Pancreas (tissue), 10 donors: ENCODE data around the gene CCDC7. TPM values are rescaled to one million over a fixed set of nuclear protein-coding genes. Genes with fewer than 3 reads are reported as not detected.

Source experiments
- ATAC-seq, 4 donors: fragments of 200-7000 bp; cut with Tn5 transposase; one replicate each; pipeline versions ENCODE4 v1.8.0 to v1.9.1; 2020; ENCODE audit warnings: mild to moderate bottlenecking in 4 of 4, moderate library complexity in 4 of 4
- DNase-seq, 6 donors: peaks; one replicate each; pipeline ENCODE4 v3.0.0-alpha.2; 2020
- FAIRE-seq: peaks from 2 replicates; lab custom pipeline; 2012; peaks lifted over from hg19 to GRCh38; lab: Jason Lieb, UNC
- H3K27ac ChIP-seq, 4 donors: fragments of 200-600 bp; sonication (generic); 1 replicate in 3 of 4; 2 replicates in 1 of 4; pipeline versions ENCODE4 v1.5.0 to v1.8.0; 2020
- H3K27me3 ChIP-seq, 4 donors: fragments of 200-600 bp; one replicate each; pipeline ENCODE4 v1.8.0; 2021
- H3K36me3 ChIP-seq, 3 donors: fragments of 200-600 bp; sonication (generic) in 1 of 3; one replicate each; pipeline versions ENCODE4 v1.5.0 to v1.8.0; 2020 to 2021
- H3K4me1 ChIP-seq, 3 donors: fragments of 200-600 bp; one replicate each; pipeline ENCODE4 v1.8.0; 2021
- H3K4me3 ChIP-seq, 4 donors: fragments of 200-600 bp; sonication (generic) in 2 of 4; one replicate each; pipeline versions ENCODE4 v1.5.0 to v1.8.0; 2020 to 2021
- H3K9me3 ChIP-seq, 4 donors: fragments of 200-600 bp; one replicate each; pipeline ENCODE4 v1.8.0; 2021
- CTCF ChIP-seq, 4 donors: fragments of 200-600 bp; sonication (generic) in 3 of 4; IDR thresholded peaks; one replicate each; pipeline versions ENCODE4 v1.5.0 to v1.8.0; 2021; ENCODE audit warnings: antibody characterized with exemption in 4 of 4
- WGBS, 2 donors: extraction: QIAGEN DNeasy Blood & Tissue Kit; methylation state at CpG; one replicate each; pipeline ENCODE4 v1.1.7; 2013; 5-methylcytosine and 5-hydroxymethylcytosine counted together
- intact Hi-C, 3 donors: fragments of 100-400 bp; cut with DNase I; formaldehyde crosslinking; loops; one replicate each; pipeline versions ENCODE4 v1.11.1 to v1.14.2; 2022
- polyA plus RNA-seq, 2 donors: library from polyadenylated mRNA; stranded (reverse); fragments of 200-250 nt; gene quantifications; one replicate each; pipeline ENCODE4 v1.2.3, GENCODE V29; 2013
- total RNA-seq, 6 donors: library from RNA; stranded (reverse); fragmentation: NEBNext Ultra II Directional in 4 of 6; extraction: Animal tissue kit (Norgen Biotek cat#: 25700) in 4 of 6; gene quantifications; one replicate each; pipeline versions ENCODE4 v1.2.1 to v1.2.4, GENCODE V29; 2021 to 2023
- donor health status: healthy with polysubstance abuse.
- donor health status: DM: no; HTN: no; CAD: no; lungs with moderate emphysema.
- donor health status: DM: no; HTN: no; CAD: no.
- donor health status: control.
- donor health status: control.
- donor health status: Bipolar disorder and iron deficiency.
- donor health status: DM: yes; HTN: yes; CAD: no.
- donor health status: DM: no; HTN: no; CAD: no.
- donor health status: DM: no; HTN: no; CAD: no.
- donor health status: DM: yes; HTN: yes; CAD: no.

Gene CCDC7
- total and polyA plus RNA-seq, 8 donors = 1.8 to 15.8 (median 7.8) TPM

GRCh38 chr10:32445036-32445435 is 904 bp upstream of the CCDC7 start:
- WGBS, 2 donors = 94 to 97% methylated on average over 4 of the region's 4 CpGs
- intact Hi-C loops = loop anchor here in 1 of 3 donors (5.0 kb wide), 1 partner anchor 68 kb away; no protein-coding TSS in a partner anchor
- Histone ChIP-seq H3K4me3 (peak overlapping the region in 3 of 4 donors; percentile 44 to 63 (median 53)), H3K27me3 (no peaks in the 10 kb centered on the region), H3K4me1 (peaks cover 0 to 13% (median 0%) of the 10 kb centered on the region in 3 donors), H3K36me3 (no peaks in the 10 kb centered on the region), H3K9me3 (no peaks in the 10 kb centered on the region), H3K27ac (no peak overlapping the region)
- FAIRE-seq (no peak), DNase-seq (no peak), ATAC-seq (no peak)
- TF ChIP-seq CTCF (IDR thresholded peaks at IDR 0.05) = no peak

- WGBS, 2 donors = 2 to 3% methylated on average over 18 of the region's 18 CpGs
- FAIRE-seq = no peak
- DNase-seq = no peak
- TF ChIP-seq CTCF (IDR thresholded peaks at IDR 0.05) = no peak
- intact Hi-C loops = loop anchor here in 1 of 3 donors (5.0 kb wide), 1 partner anchor 69 kb away; no protein-coding TSS in a partner anchor
- H3K4me1 ChIP-seq = peaks cover 0 to 13% (median 0%) of the 10 kb centered on the region in 3 donors
- H3K4me3 ChIP-seq = peak overlapping the region; percentile 44 to 63 (median 50)
- no peaks in the 10 kb centered on the region for H3K36me3 ChIP-seq
- no peaks in the 10 kb centered on the region for H3K9me3 ChIP-seq
- peak overlapping the region; percentile 83 to 98 (median 92) for H3K27ac ChIP-seq
- H3K27me3 ChIP-seq = no peaks in the 10 kb centered on the region
- peak; percentile 1 to 61 (median 34) for ATAC-seq
Observed at GRCh38 chr10:32446536-32447406, 831 bp downstream of the CCDC7 start.

- intact Hi-C loops = no loop called here
- ATAC-seq = no peak
- Histone ChIP-seq H3K4me3 (no peak overlapping the region), H3K27ac (no peak overlapping the region), H3K27me3 (no peaks in the 10 kb centered on the region), H3K36me3 (no peaks in the 10 kb centered on the region), H3K9me3 (no peaks in the 10 kb centered on the region), H3K4me1 (no peaks in the 10 kb centered on the region)
- FAIRE-seq = no peak
- 97 to 98% methylated on average over 4 of the region's 4 CpGs for WGBS, 2 donors
- no peak for DNase-seq
- no peak for TF ChIP-seq CTCF (IDR thresholded peaks at IDR 0.05)
Observed at GRCh38 chr10:32454148-32454547, 8.2 kb downstream of the CCDC7 start.

GRCh38 chr10:32459051-32459698 is 13.2 kb downstream of the CCDC7 start:
- Histone ChIP-seq H3K36me3 (no peaks in the 10 kb centered on the region), H3K4me3 (no peak overlapping the region), H3K4me1 (no peaks in the 10 kb centered on the region), H3K27me3 (no peaks in the 10 kb centered on the region), H3K9me3 (no peaks in the 10 kb centered on the region), H3K27ac (no peak overlapping the region)
- ATAC-seq = no peak
- peak; percentile 74 for FAIRE-seq
- WGBS, 2 donors = 86 to 91% methylated on average over 1 of the region's 1 CpG
- DNase-seq = no peak
- intact Hi-C loops = no loop called here
- TF ChIP-seq CTCF (IDR thresholded peaks at IDR 0.05) = no peak
